ENCODE results near the gene NECTIN2.

DNA sequence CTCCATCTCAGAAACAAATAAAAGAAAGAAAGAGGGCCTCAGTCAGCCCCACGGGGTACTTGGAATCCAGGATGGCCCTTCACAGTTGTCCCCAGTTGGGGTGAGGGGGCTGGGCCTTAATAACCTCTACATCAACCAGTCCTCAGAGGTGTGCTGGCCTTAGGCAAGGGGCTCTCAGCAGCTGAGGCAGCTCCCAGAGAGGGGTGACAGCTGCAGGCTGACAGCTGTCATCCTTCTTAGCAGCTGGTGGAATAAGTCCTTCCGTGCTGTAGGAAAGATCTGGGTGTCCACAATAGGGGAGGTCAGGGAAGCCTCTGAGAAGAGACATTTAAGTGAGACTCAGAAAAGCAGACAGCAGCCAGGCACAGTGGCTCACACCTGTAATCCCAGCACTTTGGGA is 29.8 kb upstream of the NECTIN2 start:
- no peak for TF ChIP-seq GATA2 (IDR thresholded peaks at IDR 0.05; ENCODE audit: low read depth, low read length)
- TF ChIP-seq GATA3 (IDR thresholded peaks at IDR 0.05; ENCODE audit: low read depth, low read length): no peak

Data from SH-SY5Y (cell line).